Stomach (tissue), 9 donors: ENCODE results near the gene PIK3R4. TPM values are rescaled to one million over a fixed set of nuclear protein-coding genes. Genes with fewer than 3 reads are reported as not detected.

Experiments used
- DNase-seq, 2 donors: peaks; one replicate each; pipeline versions ENCODE4 v3.0.0 to v3.0.0-alpha.2; 2013 to 2019
- H3K27ac ChIP-seq, 5 donors: fragments of 200-600 bp in 4 of 5; sonication (generic) in 4 of 5; one replicate each; pipeline ENCODE4 v1.5.1; 2013 to 2019; ENCODE audit warnings: mild to moderate bottlenecking in 1 of 5, moderate library complexity in 1 of 5
- H3K27me3 ChIP-seq, 3 donors: fragments of 200-600 bp; sonication (generic); one replicate each; pipeline ENCODE4 v1.5.1; 2017 to 2019; ENCODE audit warnings: mixed run types in 1 of 3
- H3K36me3 ChIP-seq, 4 donors: fragments of 200-600 bp; sonication (generic); 1 replicate in 3 of 4; 2 replicates in 1 of 4; pipeline ENCODE4 v1.5.1; 2016 to 2019
- H3K4me1 ChIP-seq, 4 donors: fragments of 200-600 bp; sonication (generic); one replicate each; pipeline ENCODE4 v1.5.1; 2016 to 2019
- H3K4me3 ChIP-seq, 4 donors: fragments of 200-600 bp; sonication (generic) in 3 of 4; one replicate each; pipeline ENCODE4 v1.5.1; 2016 to 2019; ENCODE audit warnings: mild to moderate bottlenecking in 1 of 4
- H3K9me3 ChIP-seq, 4 donors: fragments of 200-600 bp; sonication (generic); one replicate each; pipeline ENCODE4 v1.5.1; 2016 to 2019
- EP300 ChIP-seq: sonication (generic); formaldehyde crosslinking; IDR thresholded peaks from one replicate; pipeline ENCODE4 v1.6.1; 2017; ENCODE audit warnings: antibody characterized with exemption
- POLR2A ChIP-seq, 4 donors: fragments of 450-650 bp; IDR thresholded peaks; one replicate each; pipeline ENCODE4 v1.6.1; 2016; ENCODE audit warnings: antibody characterized with exemption in 4 of 4, control low read depth in 2 of 4, mild to moderate bottlenecking in 1 of 4, moderate library complexity in 1 of 4
- POLR2AphosphoS5 ChIP-seq, 3 donors: sonication (generic); formaldehyde crosslinking; IDR thresholded peaks; one replicate each; pipeline ENCODE4 v1.6.1; 2016; ENCODE audit warnings: antibody characterized with exemption in 3 of 3
- WGBS, 5 donors: extraction: QIAGEN DNeasy Blood & Tissue Kit in 3 of 5; methylation state at CpG; one replicate each; pipeline versions ENCODE4 v1.1.5 to v1.1.7; 2013 to 2018; 5-methylcytosine and 5-hydroxymethylcytosine counted together
- intact Hi-C: fragments of 100-400 bp; cut with DNase I; formaldehyde crosslinking; loops from one replicate; pipeline ENCODE4 v1.15.1; 2023; ENCODE audit warnings: low total_unique reads
- polyA plus RNA-seq, 3 donors: library from polyadenylated mRNA; stranded (reverse); fragments of 200-250 nt; gene quantifications; one replicate each; pipeline ENCODE4 v1.2.3, GENCODE V29; 2013
- total RNA-seq, 5 donors: library from RNA; depleted of rRNA; stranded (reverse); fragments of >200 nt; gene quantifications; one replicate each; pipeline versions ENCODE4 v1.1.0 to v1.2.3, GENCODE V29; 2014 to 2016
- TF ChIP-seq, protein P1 (sequence below), 7 experiments: fragments of 450-650 bp in 4 of 7; fragments of 200-600 bp in 3 of 7; sonication (generic) in 3 of 7; IDR thresholded peaks; one replicate each; pipeline ENCODE4 v1.5.1; 2016 to 2019; ENCODE audit warnings: antibody characterized with exemption in 7 of 7, control low read depth in 2 of 7, mild to moderate bottlenecking in 1 of 7
- donor health status: healthy with polysubstance abuse.
- donor health status: Bipolar disorder and iron deficiency.
- donor health status: healthy.

Gene PIK3R4
- total and polyA plus RNA-seq, 8 donors, result 6.4 to 45.5 (median 19.7) TPM

DNA sequence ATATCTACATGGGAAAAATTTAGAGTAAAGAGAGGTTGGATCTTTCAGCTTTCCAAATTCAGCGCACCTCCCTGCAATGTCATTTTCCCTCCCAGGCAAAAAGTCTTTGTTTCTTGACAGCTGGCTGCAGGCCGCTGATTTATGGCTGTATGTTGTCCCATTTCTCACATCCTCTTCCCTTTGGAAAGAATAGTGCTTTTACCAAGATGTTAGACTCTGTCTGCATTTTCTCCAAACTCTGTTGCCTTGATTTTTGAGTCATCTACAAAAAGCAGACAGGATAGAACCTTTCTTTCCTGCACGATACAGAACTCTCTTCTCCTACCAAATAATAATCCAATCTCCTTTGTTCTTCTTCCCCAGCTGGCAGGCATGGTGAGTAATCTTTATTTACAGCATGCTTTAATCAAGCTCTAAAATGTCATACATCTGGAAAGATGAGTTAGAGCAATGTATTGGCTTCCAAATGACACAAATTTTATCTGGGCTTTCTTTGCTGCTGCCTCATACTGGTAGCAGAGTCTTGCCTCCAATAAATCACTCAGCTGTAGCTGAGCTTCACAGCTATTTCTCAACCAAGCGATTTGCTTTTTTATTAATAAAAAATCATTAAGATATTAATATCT, 101.9 kb downstream of the PIK3R4 start:
- Histone ChIP-seq H3K4me1 (no peaks in the 10 kb centered on the region), H3K27me3 (no peaks in the 10 kb centered on the region), H3K9me3 (no peaks in the 10 kb centered on the region), H3K4me3 (no peak overlapping the region), H3K27ac (no peak overlapping the region), H3K36me3 (no peaks in the 10 kb centered on the region)
- 72 to 83% (median 77%) methylated on average over 4 of the region's 4 CpGs for WGBS, 5 donors
- no peak for TF ChIP-seq EP300
- no peak for TF ChIP-seq POLR2AphosphoS5 (IDR thresholded peaks at IDR 0.05)
- TF ChIP-seq, protein P1, sequence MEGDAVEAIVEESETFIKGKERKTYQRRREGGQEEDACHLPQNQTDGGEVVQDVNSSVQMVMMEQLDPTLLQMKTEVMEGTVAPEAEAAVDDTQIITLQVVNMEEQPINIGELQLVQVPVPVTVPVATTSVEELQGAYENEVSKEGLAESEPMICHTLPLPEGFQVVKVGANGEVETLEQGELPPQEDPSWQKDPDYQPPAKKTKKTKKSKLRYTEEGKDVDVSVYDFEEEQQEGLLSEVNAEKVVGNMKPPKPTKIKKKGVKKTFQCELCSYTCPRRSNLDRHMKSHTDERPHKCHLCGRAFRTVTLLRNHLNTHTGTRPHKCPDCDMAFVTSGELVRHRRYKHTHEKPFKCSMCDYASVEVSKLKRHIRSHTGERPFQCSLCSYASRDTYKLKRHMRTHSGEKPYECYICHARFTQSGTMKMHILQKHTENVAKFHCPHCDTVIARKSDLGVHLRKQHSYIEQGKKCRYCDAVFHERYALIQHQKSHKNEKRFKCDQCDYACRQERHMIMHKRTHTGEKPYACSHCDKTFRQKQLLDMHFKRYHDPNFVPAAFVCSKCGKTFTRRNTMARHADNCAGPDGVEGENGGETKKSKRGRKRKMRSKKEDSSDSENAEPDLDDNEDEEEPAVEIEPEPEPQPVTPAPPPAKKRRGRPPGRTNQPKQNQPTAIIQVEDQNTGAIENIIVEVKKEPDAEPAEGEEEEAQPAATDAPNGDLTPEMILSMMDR (IDR thresholded peaks at IDR 0.05), result no peak
- no peak for TF ChIP-seq POLR2A (IDR thresholded peaks at IDR 0.05)
- intact Hi-C loops, result no loop called here
- DNase-seq, result no peak

DNA sequence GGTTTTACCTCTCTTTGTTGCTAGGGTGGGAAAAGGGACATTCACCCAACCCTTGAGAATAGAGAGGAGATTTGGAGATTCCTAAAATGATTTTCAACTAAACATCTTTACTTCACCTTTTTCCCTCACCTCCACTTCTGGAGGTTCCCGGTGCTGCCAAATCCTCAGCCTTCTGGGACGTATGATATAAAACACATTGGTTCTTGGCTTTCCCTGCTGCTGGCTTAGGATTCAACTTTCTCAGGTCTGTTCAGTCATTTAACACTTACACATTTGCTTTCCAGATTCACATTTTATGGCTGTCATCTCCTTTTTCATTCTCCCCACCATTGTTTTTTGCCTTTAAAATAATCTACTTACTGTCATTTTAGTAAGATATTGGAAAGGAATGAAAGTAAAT, 106.6 kb downstream of the PIK3R4 start:
- 54 to 88% (median 86%) methylated on average over 2 of the region's 2 CpGs for WGBS, 5 donors
- intact Hi-C loops, result no loop called here
- no peak for DNase-seq
- Histone ChIP-seq H3K9me3 (no peaks in the 10 kb centered on the region), H3K4me1 (no peaks in the 10 kb centered on the region), H3K36me3 (no peaks in the 10 kb centered on the region), H3K27ac (no peak overlapping the region), H3K27me3 (no peaks in the 10 kb centered on the region), H3K4me3 (no peak overlapping the region)
- no peak for TF ChIP-seq POLR2A (IDR thresholded peaks at IDR 0.05)
- TF ChIP-seq, protein P1 (IDR thresholded peaks at IDR 0.05), result no peak
- no peak for TF ChIP-seq EP300
- TF ChIP-seq POLR2AphosphoS5 (IDR thresholded peaks at IDR 0.05), result no peak

DNA sequence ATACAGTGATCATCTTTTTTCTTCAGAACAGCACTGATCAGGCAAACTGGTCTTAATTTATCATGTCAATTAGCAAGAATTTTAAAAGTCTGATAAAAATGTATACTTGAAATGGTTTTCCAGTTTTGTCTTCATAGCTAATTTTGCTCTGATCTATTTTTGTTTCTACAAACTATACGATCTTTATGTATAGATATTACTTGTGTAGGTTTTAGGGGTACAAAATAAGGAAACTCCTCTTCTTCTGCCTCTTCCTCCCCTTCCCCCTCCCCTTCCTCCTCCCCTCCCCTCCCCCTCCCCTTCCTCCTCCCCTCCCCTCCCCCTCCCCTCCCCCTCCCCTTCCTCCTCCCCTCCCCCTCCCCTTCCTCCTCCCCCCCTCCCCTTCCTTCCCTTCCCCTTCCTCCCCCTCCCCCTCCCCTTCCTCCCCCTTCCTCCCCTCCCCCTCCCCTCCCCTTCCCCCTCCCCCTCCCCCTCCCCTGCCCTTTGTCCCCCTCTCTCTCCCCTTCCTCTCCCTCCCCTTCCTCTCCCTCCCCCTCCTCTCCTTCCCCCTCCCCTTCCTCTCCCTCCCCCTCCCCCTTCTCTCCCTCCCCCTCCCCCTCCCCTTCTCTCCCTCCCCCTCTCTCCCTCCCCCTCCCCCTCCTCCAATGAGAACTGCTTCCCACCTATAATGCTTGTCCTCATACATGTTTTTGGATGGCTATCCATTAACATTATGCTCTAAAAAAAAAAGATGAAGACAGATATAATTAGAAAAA, 110.0 kb downstream of the PIK3R4 start:
- Histone ChIP-seq H3K9me3 (no peaks in the 10 kb centered on the region), H3K27ac (no peak overlapping the region), H3K4me3 (no peak overlapping the region), H3K36me3 (no peaks in the 10 kb centered on the region), H3K27me3 (no peaks in the 10 kb centered on the region), H3K4me1 (no peaks in the 10 kb centered on the region)
- DNase-seq, result no peak
- intact Hi-C loops, result no loop called here
- no peak for TF ChIP-seq POLR2A (IDR thresholded peaks at IDR 0.05)
- TF ChIP-seq EP300, result no peak
- no peak for TF ChIP-seq POLR2AphosphoS5 (IDR thresholded peaks at IDR 0.05)
- TF ChIP-seq, protein P1 (IDR thresholded peaks at IDR 0.05), result no peak
- WGBS, 5 donors, result 80 to 93% (median 85%) methylated on average over 1 of the region's 1 CpG

DNA sequence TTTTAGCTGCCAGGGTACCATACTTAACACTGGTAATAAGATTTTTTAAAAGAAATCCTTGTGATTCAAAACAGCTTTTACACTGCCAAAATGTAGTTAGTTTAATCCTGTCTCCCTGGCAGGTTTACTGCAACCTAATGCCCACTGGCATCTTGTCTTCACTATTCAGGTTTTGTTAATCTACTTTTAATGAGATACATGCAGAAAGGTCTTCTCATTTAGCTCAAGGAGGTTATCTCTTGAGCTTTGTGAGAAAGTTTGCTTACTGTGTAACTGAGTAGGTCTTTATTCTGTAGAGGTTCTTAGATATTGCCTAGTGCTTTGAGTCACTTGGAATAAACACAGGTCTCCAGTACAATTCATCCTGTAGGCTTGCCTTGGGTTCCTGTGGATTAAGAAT, 110.7 kb downstream of the PIK3R4 start:
- H3K36me3 ChIP-seq, result no peaks in the 10 kb centered on the region
- no peaks in the 10 kb centered on the region for H3K9me3 ChIP-seq
- no peaks in the 10 kb centered on the region for H3K27me3 ChIP-seq
- TF ChIP-seq POLR2AphosphoS5 (IDR thresholded peaks at IDR 0.05) (no peak), POLR2A (IDR thresholded peaks at IDR 0.05) (no peak), EP300 (no peak)
- TF ChIP-seq, protein P1 (IDR thresholded peaks at IDR 0.05), result no peak
- intact Hi-C loops, result no loop called here
- H3K27ac ChIP-seq, result no peak overlapping the region
- H3K4me1 ChIP-seq, result no peaks in the 10 kb centered on the region
- DNase-seq, result no peak
- H3K4me3 ChIP-seq, result no peak overlapping the region
